ENCODE data around the gene MLH3. TPM values are rescaled to one million over a fixed set of nuclear protein-coding genes. Genes with fewer than 3 reads are reported as not detected.

The MLH3 gene
- total RNA-seq, 4 donors from 2014 or later: 27.4 to 41.9 (median 31.1) TPM

DNA sequence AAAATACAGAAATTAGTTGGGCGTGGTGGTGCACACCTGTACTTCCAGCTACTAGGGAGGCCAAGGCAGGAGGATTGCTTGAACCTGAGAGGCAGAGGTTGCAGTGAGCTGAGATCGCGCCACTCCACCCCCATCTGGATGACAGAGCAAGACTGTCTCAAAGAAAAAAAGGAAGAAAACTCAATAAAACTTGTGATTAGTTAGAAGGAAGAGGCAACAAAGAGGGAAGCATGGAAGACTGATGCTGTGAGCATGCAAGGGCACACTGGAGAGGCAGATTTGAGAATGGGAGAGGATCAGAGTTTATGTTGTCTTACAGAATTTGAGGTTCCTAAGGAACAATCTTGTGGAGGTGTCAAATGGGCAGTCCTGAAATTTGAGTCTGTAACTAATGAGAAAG is 15.4 kb upstream of the MLH3 start:
- no peak for TF ChIP-seq CTCF (IDR thresholded peaks at IDR 0.05; ENCODE audit: low read depth)

GRCh38 chr14:75064205-75064567 is 12.9 kb upstream of the MLH3 start:
- no peak for TF ChIP-seq CTCF (IDR thresholded peaks at IDR 0.05; ENCODE audit: low read depth)

DNA sequence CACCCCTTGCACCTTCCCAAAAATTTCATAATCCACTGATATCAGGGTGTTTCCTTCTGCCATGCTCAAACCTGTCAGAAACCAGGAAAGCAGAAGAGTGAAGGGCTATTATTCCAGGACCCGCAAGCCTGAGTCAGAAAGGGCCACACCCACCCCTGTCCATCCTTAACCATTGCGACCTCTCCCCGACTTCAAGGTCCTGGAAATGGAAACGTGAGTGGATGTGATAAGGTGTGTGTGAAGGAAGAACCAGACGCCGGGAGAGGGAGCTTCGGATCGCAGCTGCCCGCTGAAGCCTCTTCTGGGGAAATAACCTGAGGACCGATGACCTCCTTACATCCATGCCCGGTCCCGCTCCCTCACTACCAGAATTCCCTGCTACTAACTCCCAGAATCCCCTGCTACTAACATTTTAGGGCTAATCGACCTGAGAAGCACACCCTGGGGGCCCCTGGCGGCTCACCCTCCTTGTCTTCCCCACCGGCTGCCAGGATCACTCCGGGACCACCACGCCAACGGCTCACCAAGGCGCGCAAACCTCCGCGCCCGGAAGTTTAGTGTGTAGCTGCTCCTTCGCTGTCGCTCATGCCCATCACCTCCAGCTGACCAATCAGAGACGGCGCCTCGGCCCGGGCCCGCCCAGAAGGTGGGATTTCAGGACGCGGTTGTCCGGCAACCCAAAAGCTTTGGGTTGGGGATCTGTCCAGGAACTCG is 12.4 kb upstream of the MLH3 start, which contains the start of gene ACYP1:
TSS of gene ACYP1 (minus strand) at position 534 of the 714 bp plus-strand sequence. CDS start at position 63, 471 bp downstream.
- TF ChIP-seq CTCF (IDR thresholded peaks at IDR 0.05; ENCODE audit: low read depth): no peak

GRCh38 chr14:75063013-75063412 is 11.7 kb upstream of the MLH3 start:
- TF ChIP-seq CTCF (IDR thresholded peaks at IDR 0.05; ENCODE audit: low read depth): no peak

DNA sequence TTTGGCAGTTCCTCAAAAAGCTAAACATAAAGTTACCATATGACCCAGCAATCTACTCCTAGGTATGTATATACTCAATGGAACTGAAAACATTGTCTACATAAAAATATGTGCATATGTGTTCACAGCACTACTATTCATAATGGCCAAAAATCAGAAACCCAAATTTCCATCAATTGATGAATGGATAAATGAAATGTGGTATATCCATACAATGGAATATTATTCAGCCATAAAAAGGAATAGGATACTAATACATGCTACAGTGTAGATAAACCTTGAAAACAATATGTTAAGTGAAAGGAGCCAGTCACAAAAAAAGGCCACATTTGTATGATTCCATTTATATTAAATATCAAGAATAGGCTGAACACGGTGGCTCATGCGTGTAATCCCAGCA is 9.2 kb upstream of the MLH3 start:
- TF ChIP-seq CTCF (IDR thresholded peaks at IDR 0.05; ENCODE audit: low read depth): no peak

- TF ChIP-seq CTCF (IDR thresholded peaks at IDR 0.05; ENCODE audit: low read depth): no peak
Measured at GRCh38 chr14:75059642-75060041, 8.4 kb upstream of the MLH3 start.

- no peak for TF ChIP-seq CTCF (IDR thresholded peaks at IDR 0.05; ENCODE audit: low read depth)
Measured at GRCh38 chr14:75054421-75054820, 3.2 kb upstream of the MLH3 start.

Measured in subcutaneous adipose tissue (tissue), 4 donors.